ENCODE measurements around the gene NVL. TPM values are rescaled to one million over a fixed set of nuclear protein-coding genes. Genes with fewer than 3 reads are reported as not detected.

Gene NVL
- total and polyA plus RNA-seq, 10 of the 15 experiments (the other 5 are each of a cell fraction or from before 2014, with no cell fraction given): 20.3 to 49.6 (median 35.2) TPM

- in situ Hi-C loops (cut with MboI) (no loop called here), intact Hi-C loops (cut with micrococcal nuclease; ENCODE audit: unreplicated experiment) (no loop called here)
- Histone ChIP-seq H3K4me2 (ENCODE audit: control insufficient read depth, insufficient read depth) (no peak overlapping the region), H3K9ac (ENCODE audit: control insufficient read depth, insufficient read depth, low read length) (no peak overlapping the region), H3K27me3 (replicated peaks in 1 of 2; ENCODE audit: control insufficient read depth in 2 of 2, insufficient read depth in 2 of 2, low read length in 1 of 2) (no peaks in the 10 kb centered on the region), H3K27ac (ENCODE audit: control insufficient read depth, insufficient read depth) (no peak overlapping the region), H3K4me3 (no peak overlapping the region), H4K20me1 (ENCODE audit: control insufficient read depth, insufficient read depth) (no peaks in the 10 kb centered on the region), H3K79me2 (ENCODE audit: control insufficient read depth, insufficient read depth, low read length) (no peaks in the 10 kb centered on the region), H2AFZ (ENCODE audit: control insufficient read depth, low read depth, low read length) (no peak overlapping the region), H3K36me3 (ENCODE audit: control insufficient read depth in 2 of 2, insufficient read depth in 2 of 2, low read length in 1 of 2) (peaks cover 8 to 32% of the 10 kb centered on the region in 2 experiments), H3K9me3 (replicated peaks; ENCODE audit: control insufficient read depth, insufficient read depth, low read length) (no peaks in the 10 kb centered on the region), H3K4me1 (ENCODE audit: control insufficient read depth, insufficient read depth, low read length) (no peaks in the 10 kb centered on the region)
- DNase-seq (ENCODE audit: low read depth, low spot score) (no peak), ATAC-seq (no peak), FAIRE-seq (no peak)
- SMC1A ChIA-PET (ENCODE audit: uncharacterized antibody, unreplicated experiment): no interaction called here
- POLR2A ChIA-PET: interaction anchor here (0.6 kb wide), 1 partner anchor 182 kb away, joined by 3 read pairs; no protein-coding TSS in a partner anchor
- RAD21 ChIA-PET (ENCODE audit: unreplicated experiment): no interaction called here
- BruUV-seq (replicated peaks): no TSS peak
- CTCF ChIA-PET: no interaction called here
- WGBS (ENCODE audit: insufficient coverage, insufficient replicate concordance, low lambda C conversion rate, missing lambda C conversion rate): 94% methylated on average over 1 of the region's 1 CpG
- no peak for TF ChIP-seq SIX5 (IDR thresholded peaks at IDR 0.05; ENCODE audit: low read depth, low read length, severe bottlenecking)
- TF ChIP-seq REST (IDR thresholded peaks at IDR 0.05; ENCODE audit: low read depth, low read length): no peak
- TF ChIP-seq ELK1 (IDR thresholded peaks at IDR 0.05; ENCODE audit: low read depth, low read length): no peak
- TF ChIP-seq PML (IDR thresholded peaks at IDR 0.05; ENCODE audit: low read length): no peak
- TF ChIP-seq JUND (IDR thresholded peaks at IDR 0.05; ENCODE audit: low read depth, low read length): no peak
- TF ChIP-seq, protein P1, sequence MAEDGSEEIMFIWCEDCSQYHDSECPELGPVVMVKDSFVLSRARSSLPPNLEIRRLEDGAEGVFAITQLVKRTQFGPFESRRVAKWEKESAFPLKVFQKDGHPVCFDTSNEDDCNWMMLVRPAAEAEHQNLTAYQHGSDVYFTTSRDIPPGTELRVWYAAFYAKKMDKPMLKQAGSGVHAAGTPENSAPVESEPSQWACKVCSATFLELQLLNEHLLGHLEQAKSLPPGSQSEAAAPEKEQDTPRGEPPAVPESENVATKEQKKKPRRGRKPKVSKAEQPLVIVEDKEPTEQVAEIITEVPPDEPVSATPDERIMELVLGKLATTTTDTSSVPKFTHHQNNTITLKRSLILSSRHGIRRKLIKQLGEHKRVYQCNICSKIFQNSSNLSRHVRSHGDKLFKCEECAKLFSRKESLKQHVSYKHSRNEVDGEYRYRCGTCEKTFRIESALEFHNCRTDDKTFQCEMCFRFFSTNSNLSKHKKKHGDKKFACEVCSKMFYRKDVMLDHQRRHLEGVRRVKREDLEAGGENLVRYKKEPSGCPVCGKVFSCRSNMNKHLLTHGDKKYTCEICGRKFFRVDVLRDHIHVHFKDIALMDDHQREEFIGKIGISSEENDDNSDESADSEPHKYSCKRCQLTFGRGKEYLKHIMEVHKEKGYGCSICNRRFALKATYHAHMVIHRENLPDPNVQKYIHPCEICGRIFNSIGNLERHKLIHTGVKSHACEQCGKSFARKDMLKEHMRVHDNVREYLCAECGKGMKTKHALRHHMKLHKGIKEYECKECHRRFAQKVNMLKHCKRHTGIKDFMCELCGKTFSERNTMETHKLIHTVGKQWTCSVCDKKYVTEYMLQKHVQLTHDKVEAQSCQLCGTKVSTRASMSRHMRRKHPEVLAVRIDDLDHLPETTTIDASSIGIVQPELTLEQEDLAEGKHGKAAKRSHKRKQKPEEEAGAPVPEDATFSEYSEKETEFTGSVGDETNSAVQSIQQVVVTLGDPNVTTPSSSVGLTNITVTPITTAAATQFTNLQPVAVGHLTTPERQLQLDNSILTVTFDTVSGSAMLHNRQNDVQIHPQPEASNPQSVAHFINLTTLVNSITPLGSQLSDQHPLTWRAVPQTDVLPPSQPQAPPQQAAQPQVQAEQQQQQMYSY (CRISPR knock-in tag; IDR thresholded peaks at IDR 0.05): no peak
- no peak for TF ChIP-seq BRCA1 (IDR thresholded peaks at IDR 0.05; ENCODE audit: low read depth, low read length)
- no peak for TF ChIP-seq KDM1A (IDR thresholded peaks at IDR 0.05; ENCODE audit: borderline replicate concordance)
- no peak for TF ChIP-seq ZNF24 (IDR thresholded peaks at IDR 0.05)
- no peak for TF ChIP-seq RUNX3 (IDR thresholded peaks at IDR 0.05; ENCODE audit: low read length)
- no peak for TF ChIP-seq CBX3 (IDR thresholded peaks at IDR 0.05; ENCODE audit: borderline replicate concordance, low read depth)
- TF ChIP-seq, protein P2, sequence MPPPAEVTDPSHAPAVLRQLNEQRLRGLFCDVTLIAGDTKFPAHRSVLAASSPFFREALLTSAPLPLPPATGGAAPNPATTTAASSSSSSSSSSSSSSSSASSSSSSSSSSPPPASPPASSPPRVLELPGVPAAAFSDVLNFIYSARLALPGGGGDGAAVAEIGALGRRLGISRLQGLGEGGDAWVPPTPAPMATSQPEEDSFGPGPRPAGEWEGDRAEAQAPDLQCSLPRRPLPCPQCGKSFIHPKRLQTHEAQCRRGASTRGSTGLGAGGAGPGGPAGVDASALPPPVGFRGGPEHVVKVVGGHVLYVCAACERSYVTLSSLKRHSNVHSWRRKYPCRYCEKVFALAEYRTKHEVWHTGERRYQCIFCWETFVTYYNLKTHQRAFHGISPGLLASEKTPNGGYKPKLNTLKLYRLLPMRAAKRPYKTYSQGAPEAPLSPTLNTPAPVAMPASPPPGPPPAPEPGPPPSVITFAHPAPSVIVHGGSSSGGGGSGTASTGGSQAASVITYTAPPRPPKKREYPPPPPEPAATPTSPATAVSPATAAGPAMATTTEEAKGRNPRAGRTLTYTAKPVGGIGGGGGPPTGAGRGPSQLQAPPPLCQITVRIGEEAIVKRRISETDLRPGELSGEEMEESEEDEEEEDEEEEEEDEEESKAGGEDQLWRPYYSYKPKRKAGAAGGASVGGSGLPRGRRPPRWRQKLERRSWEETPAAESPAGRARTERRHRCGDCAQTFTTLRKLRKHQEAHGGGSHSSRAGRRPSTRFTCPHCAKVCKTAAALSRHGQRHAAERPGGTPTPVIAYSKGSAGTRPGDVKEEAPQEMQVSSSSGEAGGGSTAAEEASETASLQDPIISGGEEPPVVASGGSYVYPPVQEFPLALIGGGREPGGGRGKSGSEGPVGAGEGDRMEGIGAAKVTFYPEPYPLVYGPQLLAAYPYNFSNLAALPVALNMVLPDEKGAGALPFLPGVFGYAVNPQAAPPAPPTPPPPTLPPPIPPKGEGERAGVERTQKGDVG (CRISPR knock-in tag; IDR thresholded peaks at IDR 0.05): no peak
These were observed 28.6 kb downstream of the NVL start for GRCh38 chr1:224301391-224301790.
